ENCODE measurements around the gene CHADL.
A peak's percentile ranks its signal among the peaks of the same experiment; 100 is the strongest.

DNA sequence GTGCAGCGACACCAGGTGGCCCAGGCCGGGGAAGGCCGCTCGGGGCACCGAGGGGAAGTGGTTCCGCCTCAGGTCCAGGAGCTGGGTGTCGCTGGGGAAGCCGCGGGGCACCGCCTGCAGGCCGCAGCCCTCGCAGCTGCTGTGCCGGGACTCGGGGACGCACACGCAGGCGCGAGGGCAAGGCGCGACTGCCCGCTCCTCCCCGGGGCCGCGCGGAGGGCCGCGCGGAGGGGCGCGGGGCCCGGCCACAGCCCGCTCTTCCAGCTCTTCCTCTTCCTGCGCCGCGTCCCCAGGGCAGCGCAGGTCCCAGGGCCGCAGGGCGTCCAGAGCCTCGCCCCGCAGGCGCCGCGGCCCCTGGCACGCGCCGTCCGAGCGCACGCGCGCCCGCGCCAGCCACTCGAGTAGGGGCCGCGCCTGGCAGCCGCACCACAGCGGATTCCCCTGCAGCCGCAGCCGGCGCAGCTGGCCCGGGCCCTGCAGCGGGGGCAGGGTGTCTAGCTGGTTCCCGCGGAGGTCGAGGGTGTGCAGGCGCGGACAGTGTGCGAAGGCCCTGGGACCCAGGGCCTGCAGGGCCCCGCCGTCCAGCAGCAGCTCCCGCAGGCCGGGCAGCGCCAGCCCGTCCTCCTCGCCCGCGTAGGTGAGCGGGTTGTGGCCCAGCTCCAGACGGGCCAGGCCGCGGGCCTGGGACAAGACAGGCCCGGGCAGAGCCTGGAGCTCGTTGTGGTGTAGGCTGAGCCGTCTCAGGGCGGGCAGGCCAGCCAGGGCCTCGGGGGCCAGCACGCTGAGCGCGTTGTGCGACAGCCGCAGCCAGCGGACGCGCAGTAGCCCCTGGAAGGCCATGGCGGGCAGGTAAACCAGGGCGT, 2.8 kb downstream of the CHADL start:
- TF ChIP-seq, protein P1, sequence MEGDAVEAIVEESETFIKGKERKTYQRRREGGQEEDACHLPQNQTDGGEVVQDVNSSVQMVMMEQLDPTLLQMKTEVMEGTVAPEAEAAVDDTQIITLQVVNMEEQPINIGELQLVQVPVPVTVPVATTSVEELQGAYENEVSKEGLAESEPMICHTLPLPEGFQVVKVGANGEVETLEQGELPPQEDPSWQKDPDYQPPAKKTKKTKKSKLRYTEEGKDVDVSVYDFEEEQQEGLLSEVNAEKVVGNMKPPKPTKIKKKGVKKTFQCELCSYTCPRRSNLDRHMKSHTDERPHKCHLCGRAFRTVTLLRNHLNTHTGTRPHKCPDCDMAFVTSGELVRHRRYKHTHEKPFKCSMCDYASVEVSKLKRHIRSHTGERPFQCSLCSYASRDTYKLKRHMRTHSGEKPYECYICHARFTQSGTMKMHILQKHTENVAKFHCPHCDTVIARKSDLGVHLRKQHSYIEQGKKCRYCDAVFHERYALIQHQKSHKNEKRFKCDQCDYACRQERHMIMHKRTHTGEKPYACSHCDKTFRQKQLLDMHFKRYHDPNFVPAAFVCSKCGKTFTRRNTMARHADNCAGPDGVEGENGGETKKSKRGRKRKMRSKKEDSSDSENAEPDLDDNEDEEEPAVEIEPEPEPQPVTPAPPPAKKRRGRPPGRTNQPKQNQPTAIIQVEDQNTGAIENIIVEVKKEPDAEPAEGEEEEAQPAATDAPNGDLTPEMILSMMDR (IDR thresholded peaks at IDR 0.05) = peak in 5 of 6 experiments; percentile 69 to 87 (median 82)
- TF ChIP-seq POLR2A (IDR thresholded peaks at IDR 0.05) = peak in 1 of 2 donors; percentile 35

Measured in thyroid gland (tissue), 4 donors.